Measurements from ENCODE around the gene CITED2.
A peak's percentile ranks its signal among the peaks of the same experiment; 100 is the strongest.

CITED2 gene

GRCh38 chr6:139378226-139378625, 3.8 kb upstream of the CITED2 start:
- no peak for TF ChIP-seq CTCF (IDR thresholded peaks at IDR 0.05; ENCODE audit: low read depth, low read length, missing control alignments)
- DNase-seq (ENCODE audit: low read depth) = no peak
- in situ Hi-C loops (cut with HindIII; ENCODE audit: low sequenced_read_pairs) = loop anchor here (5.0 to 10.0 kb wide), 2 partner anchors 209 to 677 kb away; no protein-coding TSS in a partner anchor
- no peak overlapping the region for H3K4me3 ChIP-seq (ENCODE audit: low read depth, low read length)

- peak overlapping the region; percentile 85 for H3K4me3 ChIP-seq (ENCODE audit: low read depth, low read length)
- no peak for DNase-seq (ENCODE audit: low read depth)
- in situ Hi-C loops (cut with HindIII; ENCODE audit: low sequenced_read_pairs) = loop anchor here (5.0 to 10.0 kb wide), 2 partner anchors 211 to 678 kb away; no protein-coding TSS in a partner anchor
- TF ChIP-seq CTCF (IDR thresholded peaks at IDR 0.05; ENCODE audit: low read depth, low read length, missing control alignments) = no peak
Measured at GRCh38 chr6:139376604-139377218, 2.3 kb upstream of the CITED2 start.

- TF ChIP-seq CTCF (IDR thresholded peaks at IDR 0.05; ENCODE audit: low read depth, low read length, missing control alignments) = no peak
- DNase-seq (ENCODE audit: low read depth) = no peak
- in situ Hi-C loops (cut with HindIII; ENCODE audit: low sequenced_read_pairs) = loop anchor here (5.0 to 10.0 kb wide), 2 partner anchors 211 to 679 kb away; no protein-coding TSS in a partner anchor
- peak overlapping the region; percentile 85 for H3K4me3 ChIP-seq (ENCODE audit: low read depth, low read length)
Measured at GRCh38 chr6:139376017-139376330, 1.5 kb upstream of the CITED2 start.

GRCh38 chr6:139375226-139376016, 973 bp upstream of the CITED2 start:
- in situ Hi-C loops (cut with HindIII; ENCODE audit: low sequenced_read_pairs) = loop anchor here (5.0 to 10.0 kb wide), 2 partner anchors 212 to 679 kb away; no protein-coding TSS in a partner anchor
- peak; percentile 14 for TF ChIP-seq CTCF (IDR thresholded peaks at IDR 0.05; ENCODE audit: low read depth, low read length, missing control alignments)
- peak; percentile 97 for DNase-seq (ENCODE audit: low read depth)
- H3K4me3 ChIP-seq (ENCODE audit: low read depth, low read length) = peak overlapping the region; percentile 85

GRCh38 chr6:139373928-139374356, 506 bp downstream of the CITED2 start:
- in situ Hi-C loops (cut with HindIII; ENCODE audit: low sequenced_read_pairs) = loop anchor here (10.0 kb wide), 1 partner anchor 681 kb away; no protein-coding TSS in a partner anchor
- H3K4me3 ChIP-seq (ENCODE audit: low read depth, low read length) = peak overlapping the region; percentile 85
- no peak for TF ChIP-seq CTCF (IDR thresholded peaks at IDR 0.05; ENCODE audit: low read depth, low read length, missing control alignments)
- no peak for DNase-seq (ENCODE audit: low read depth)

GRCh38 chr6:139373154-139373927, 1.1 kb downstream of the CITED2 start:
- no peak for TF ChIP-seq CTCF (IDR thresholded peaks at IDR 0.05; ENCODE audit: low read depth, low read length, missing control alignments)
- in situ Hi-C loops (cut with HindIII; ENCODE audit: low sequenced_read_pairs) = loop anchor here (10.0 kb wide), 1 partner anchor 681 kb away; no protein-coding TSS in a partner anchor
- H3K4me3 ChIP-seq (ENCODE audit: low read depth, low read length) = peak overlapping the region; percentile 85
- DNase-seq (ENCODE audit: low read depth) = no peak
